H9 (cell line): ENCODE measurements around the gene NOP56. TPM values are rescaled to one million over a fixed set of nuclear protein-coding genes. Genes with fewer than 3 reads are reported as not detected.

Source experiments
- DNase-seq: peaks from one replicate; pipeline ENCODE4 v3.0.0-alpha.2; 2017
- H2AFZ ChIP-seq: one replicate; pipeline ENCODE4 v1.6.1; 2013; ENCODE audit warnings: mild to moderate bottlenecking, low read length, control low read depth, moderate library complexity
- H2AK5ac ChIP-seq: 2 replicates; pipeline ENCODE4 v1.6.1; 2013; ENCODE audit warnings: low read length, control low read depth, mixed read lengths; ENCODE audit not compliant: insufficient read length
- H2BK120ac ChIP-seq: one replicate; pipeline ENCODE4 v1.6.1; 2013; ENCODE audit warnings: low read depth, mild to moderate bottlenecking, low read length, control low read depth, inconsistent platforms; ENCODE audit not compliant: poor library complexity, severe bottlenecking
- H2BK12ac ChIP-seq: 2 replicates; pipeline ENCODE4 v1.6.1; 2013; ENCODE audit warnings: low read length, control low read depth, mixed read lengths, low read depth; ENCODE audit not compliant: insufficient read length
- H2BK15ac ChIP-seq: 2 replicates; pipeline ENCODE4 v1.6.1; 2013; ENCODE audit warnings: low read depth, low read length, control low read depth
- H2BK20ac ChIP-seq: one replicate; pipeline ENCODE4 v1.6.1; 2013; ENCODE audit warnings: low read depth, mild to moderate bottlenecking, low read length, control low read depth, inconsistent platforms; ENCODE audit not compliant: poor library complexity, severe bottlenecking
- H2BK5ac ChIP-seq: 2 replicates; pipeline ENCODE4 v1.6.1; 2013; ENCODE audit warnings: low read length, control low read depth, mixed read lengths; ENCODE audit not compliant: insufficient read length
- H3K14ac ChIP-seq: 2 replicates; pipeline ENCODE4 v1.6.1; 2013; ENCODE audit warnings: low read length, control low read depth; ENCODE audit not compliant: insufficient read depth
- H3K18ac ChIP-seq: 2 replicates; pipeline ENCODE4 v1.6.1; 2013; ENCODE audit warnings: low read depth, mild to moderate bottlenecking, mixed read lengths, low read length, control low read depth; ENCODE audit not compliant: insufficient read length
- H3K23ac ChIP-seq: 2 replicates; pipeline ENCODE4 v1.6.1; 2013; ENCODE audit warnings: low read length, control low read depth, mixed read lengths, low read depth; ENCODE audit not compliant: insufficient read length
- H3K23me2 ChIP-seq: 2 replicates; pipeline ENCODE4 v1.6.1; 2013; ENCODE audit warnings: low read depth, mild to moderate bottlenecking, mixed read lengths, low read length, control low read depth; ENCODE audit not compliant: insufficient read length, poor library complexity, severe bottlenecking
- H3K27ac ChIP-seq: 2 replicates; pipeline ENCODE4 v1.5.1; 2013; ENCODE audit warnings: low read length, control low read depth, mixed read lengths, low read depth; ENCODE audit not compliant: insufficient read length
- H3K27me3 ChIP-seq: 2 replicates; pipeline ENCODE4 v1.6.1; 2013; ENCODE audit warnings: low read length, control low read depth, inconsistent platforms; ENCODE audit not compliant: insufficient read depth
- H3K4ac ChIP-seq: 2 replicates; pipeline ENCODE4 v1.6.1; 2013; ENCODE audit warnings: low read depth, mild to moderate bottlenecking, control low read depth, inconsistent platforms, low read length, moderate library complexity
- H3K4me1 ChIP-seq: 2 replicates; pipeline ENCODE4 v1.6.1; 2013; ENCODE audit warnings: low read length, control low read depth, inconsistent platforms; ENCODE audit not compliant: insufficient read depth
- H3K4me2 ChIP-seq: 2 replicates; pipeline ENCODE4 v1.6.1; 2013; ENCODE audit warnings: low read length, control low read depth, mixed read lengths; ENCODE audit not compliant: insufficient read length, insufficient read depth
- H3K56ac ChIP-seq: 2 replicates; pipeline ENCODE4 v1.6.1; 2013; ENCODE audit warnings: low read depth, mild to moderate bottlenecking, mixed read lengths, low read length, control low read depth; ENCODE audit not compliant: insufficient read length
- H3K79me1 ChIP-seq: 2 replicates; pipeline ENCODE4 v1.6.1; 2013; ENCODE audit warnings: low read depth, mild to moderate bottlenecking, moderate library complexity, low read length, control low read depth, inconsistent platforms; ENCODE audit not compliant: insufficient read depth, poor library complexity, severe bottlenecking
- H3K79me2 ChIP-seq: 2 replicates; pipeline ENCODE4 v1.6.1; 2013; ENCODE audit warnings: low read length, control low read depth, inconsistent platforms; ENCODE audit not compliant: insufficient read depth
- H3K9ac ChIP-seq: 2 replicates; pipeline ENCODE4 v1.6.1; 2013; ENCODE audit warnings: low read length, control low read depth, mixed read lengths; ENCODE audit not compliant: insufficient read length; ENCODE audit errors: extremely low read depth
- H3K9me3 ChIP-seq: one replicate; pipeline ENCODE4 v1.6.1; 2013; ENCODE audit warnings: low read depth, low read length, inconsistent platforms; ENCODE audit not compliant: control insufficient read depth
- H3T11ph ChIP-seq: one replicate; pipeline ENCODE4 v1.6.1; 2013; ENCODE audit warnings: mild to moderate bottlenecking, low read length, control low read depth, inconsistent platforms
- H4K20me1 ChIP-seq: one replicate; pipeline ENCODE4 v1.6.1; 2013; ENCODE audit not compliant: control insufficient read depth, insufficient read length, insufficient read depth
- H4K5ac ChIP-seq: 2 replicates; pipeline ENCODE4 v1.6.1; 2013; ENCODE audit warnings: low read depth, mild to moderate bottlenecking, mixed read lengths, low read length, control low read depth; ENCODE audit not compliant: insufficient read length
- H4K8ac ChIP-seq: replicated peaks from 2 replicates; pipeline ENCODE4 v1.6.1; 2013; ENCODE audit warnings: low read length, control low read depth, mixed read lengths, low read depth; ENCODE audit not compliant: insufficient read length
- H4K91ac ChIP-seq: 2 replicates; pipeline ENCODE4 v1.6.1; 2013; ENCODE audit warnings: low read depth, mild to moderate bottlenecking, moderate library complexity, mixed read lengths, low read length, control low read depth; ENCODE audit not compliant: insufficient read length
- H3K27ac Mint-ChIP-seq, 3 experiments: 2 replicates in 2 of 3; 3 replicates in 1 of 3; pipeline ENCODE4 v1.8.0; 2020 to 2021; ENCODE audit warnings: mixed read lengths in 3 of 3, mild to moderate bottlenecking in 1 of 3, moderate library complexity in 1 of 3
- H3K27me3 Mint-ChIP-seq: 2 replicates; pipeline ENCODE4 v1.8.0; 2021; ENCODE audit warnings: low read depth, mild to moderate bottlenecking, moderate library complexity, mixed read lengths
- H3K36me3 Mint-ChIP-seq, 3 experiments: 2 replicates in 2 of 3; 3 replicates in 1 of 3; pipeline ENCODE4 v1.8.0; 2020 to 2021; ENCODE audit warnings: low read depth in 3 of 3, mixed read lengths in 3 of 3; ENCODE audit not compliant: insufficient read depth in 1 of 3
- H3K4me1 Mint-ChIP-seq, 2 experiments: 2 replicates each; pipeline ENCODE4 v1.8.0; 2020; ENCODE audit warnings: mixed read lengths in 2 of 2
- H3K4me3 Mint-ChIP-seq, 2 experiments: 2 replicates in 1 of 2; 3 replicates in 1 of 2; pipeline ENCODE4 v1.8.0; 2020 to 2021; ENCODE audit warnings: mild to moderate bottlenecking in 2 of 2, mixed read lengths in 2 of 2, moderate library complexity in 1 of 2
- H3K9me3 Mint-ChIP-seq, 2 experiments: 2 replicates in 1 of 2; 3 replicates in 1 of 2; pipeline ENCODE4 v1.8.0; 2020; ENCODE audit warnings: mild to moderate bottlenecking in 2 of 2, mixed read lengths in 2 of 2, moderate library complexity in 1 of 2
- CTCF ChIP-seq: fragments of 200-600 bp; sonication (generic); conservative IDR thresholded peaks from 3 replicates; pipeline ENCODE4 v1.8.0; 2021; ENCODE audit warnings: antibody characterized with exemption, mild to moderate bottlenecking
- WGBS: extraction: QIAGEN DNeasy Blood & Tissue Kit; methylation state at CpG from one replicate; pipeline ENCODE4 v1.1.7; 2013; ENCODE audit warnings: missing lambda C conversion rate, low lambda C conversion rate, mixed read lengths; ENCODE audit not compliant: insufficient read length; ENCODE audit errors: extremely low coverage; 5-methylcytosine and 5-hydroxymethylcytosine counted together
- total RNA-seq: library from RNA; stranded (reverse); gene quantifications from 2 replicates; pipeline ENCODE4 v1.2.1, GENCODE V29; 2021

NOP56 gene
- total RNA-seq, 1 experiment from 2014 or later, result 774 TPM

GRCh38 chr20:2604506-2604835, 48.0 kb upstream of the NOP56 start:
- H3K4me2 ChIP-seq, result no peak overlapping the region
- WGBS, result no CpG with 5 or more reads among the region's 3 CpGs
- H3K27ac ChIP-seq, result no peak overlapping the region
- H3K23ac ChIP-seq, result no peak overlapping the region
- H3K79me2 ChIP-seq, result no peaks in the 10 kb centered on the region
- H3K79me1 ChIP-seq, result no peaks in the 10 kb centered on the region
- no peak overlapping the region for H2BK20ac ChIP-seq
- H2BK5ac ChIP-seq, result no peak overlapping the region
- no peak overlapping the region for H3K4ac ChIP-seq
- H2AK5ac ChIP-seq, result no peak overlapping the region
- H3T11ph ChIP-seq, result no peak overlapping the region
- no peaks in the 10 kb centered on the region for H3K27me3 ChIP-seq
- H4K5ac ChIP-seq, result no peak overlapping the region
- H2BK15ac ChIP-seq, result no peak overlapping the region
- no peak overlapping the region for H4K91ac ChIP-seq
- no peak overlapping the region for H2BK12ac ChIP-seq
- peaks cover 0 to 7% (median 3%) of the 10 kb centered on the region in 3 experiments; a peak in 4 of 7 replicates for H3K36me3 Mint-ChIP-seq
- H3K23me2 ChIP-seq, result no peaks in the 10 kb centered on the region
- no peak overlapping the region for H2AFZ ChIP-seq
- H4K20me1 ChIP-seq, result no peaks in the 10 kb centered on the region
- H3K9me3 ChIP-seq, result peaks cover 5% of the 10 kb centered on the region
- no peak for TF ChIP-seq CTCF
- no peak overlapping the region for H3K18ac ChIP-seq
- H3K27me3 Mint-ChIP-seq, result peaks cover 8% of the 10 kb centered on the region
- DNase-seq, result no peak
- no peak overlapping the region for H3K9ac ChIP-seq
- no peak overlapping the region for H3K56ac ChIP-seq
- H2BK120ac ChIP-seq, result no peak overlapping the region
- no peak overlapping the region for H3K14ac ChIP-seq
- no peak overlapping the region for H3K27ac Mint-ChIP-seq
- no peaks in the 10 kb centered on the region for H3K4me1 ChIP-seq
- H4K8ac ChIP-seq, result no peak overlapping the region
- peaks cover 18 to 28% of the 10 kb centered on the region in 2 experiments for H3K9me3 Mint-ChIP-seq
- H3K4me3 Mint-ChIP-seq, result no peak overlapping the region
- peaks cover 8 to 9% of the 10 kb centered on the region in 2 experiments for H3K4me1 Mint-ChIP-seq
